ENCODE data around the gene APOF.
"Not testable (repeated sequence)": the region's sequence is repeated elsewhere in the genome, so short reads cannot be mapped to it uniquely, and the experiment has no call there.

APOF gene

DNA sequence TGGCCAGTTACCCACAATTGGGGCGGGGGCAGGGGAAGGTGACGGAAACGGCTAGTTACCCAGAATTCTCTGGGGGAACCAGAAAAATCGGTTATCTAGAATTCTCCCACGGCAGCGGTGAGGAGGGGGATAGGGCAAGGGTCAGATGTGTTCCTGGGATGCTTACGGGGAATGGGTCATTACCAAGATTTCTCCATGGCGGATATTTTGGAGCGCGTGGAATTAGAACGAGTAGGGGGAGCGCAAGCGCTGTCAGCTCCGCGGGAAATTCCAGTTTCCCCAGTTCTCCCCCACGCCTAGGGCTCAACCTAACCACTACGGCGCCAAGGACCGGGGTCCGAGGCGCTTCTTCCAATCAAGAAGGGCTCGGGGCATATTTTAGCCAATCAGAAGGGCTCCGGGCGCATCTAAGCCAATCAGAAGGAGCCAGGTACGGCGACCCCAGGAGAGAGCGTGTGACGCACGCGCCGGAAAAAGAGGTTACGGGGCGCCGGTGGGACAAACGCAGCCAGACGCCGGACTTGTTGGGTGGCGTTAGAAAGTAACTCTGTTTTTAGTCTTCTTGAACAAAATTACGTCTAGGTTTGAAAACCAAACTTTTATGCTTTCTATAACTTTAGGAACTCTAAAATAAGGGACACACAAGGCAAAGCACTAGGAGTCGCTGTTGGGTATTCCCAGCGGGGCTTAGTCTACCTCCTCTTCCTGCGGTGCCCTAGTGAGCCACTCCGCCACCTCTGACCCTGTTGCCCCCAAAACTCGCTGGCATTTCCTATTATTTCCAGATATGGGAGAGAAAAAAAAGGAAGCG lies 28.8 kb downstream of the APOF start, which contains the start of gene PAN2:
TSS of gene PAN2 (minus strand) at position 322 of the 811 bp plus-strand sequence. CDS start 906 bp downstream, outside the sequence.
- peak; percentile 94 for DNase-seq (ENCODE audit: low spot score)
- TF ChIP-seq, protein P1, sequence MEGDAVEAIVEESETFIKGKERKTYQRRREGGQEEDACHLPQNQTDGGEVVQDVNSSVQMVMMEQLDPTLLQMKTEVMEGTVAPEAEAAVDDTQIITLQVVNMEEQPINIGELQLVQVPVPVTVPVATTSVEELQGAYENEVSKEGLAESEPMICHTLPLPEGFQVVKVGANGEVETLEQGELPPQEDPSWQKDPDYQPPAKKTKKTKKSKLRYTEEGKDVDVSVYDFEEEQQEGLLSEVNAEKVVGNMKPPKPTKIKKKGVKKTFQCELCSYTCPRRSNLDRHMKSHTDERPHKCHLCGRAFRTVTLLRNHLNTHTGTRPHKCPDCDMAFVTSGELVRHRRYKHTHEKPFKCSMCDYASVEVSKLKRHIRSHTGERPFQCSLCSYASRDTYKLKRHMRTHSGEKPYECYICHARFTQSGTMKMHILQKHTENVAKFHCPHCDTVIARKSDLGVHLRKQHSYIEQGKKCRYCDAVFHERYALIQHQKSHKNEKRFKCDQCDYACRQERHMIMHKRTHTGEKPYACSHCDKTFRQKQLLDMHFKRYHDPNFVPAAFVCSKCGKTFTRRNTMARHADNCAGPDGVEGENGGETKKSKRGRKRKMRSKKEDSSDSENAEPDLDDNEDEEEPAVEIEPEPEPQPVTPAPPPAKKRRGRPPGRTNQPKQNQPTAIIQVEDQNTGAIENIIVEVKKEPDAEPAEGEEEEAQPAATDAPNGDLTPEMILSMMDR (IDR thresholded peaks at IDR 0.05; ENCODE audit: extremely low read depth, missing control alignments) = no peak

DNA sequence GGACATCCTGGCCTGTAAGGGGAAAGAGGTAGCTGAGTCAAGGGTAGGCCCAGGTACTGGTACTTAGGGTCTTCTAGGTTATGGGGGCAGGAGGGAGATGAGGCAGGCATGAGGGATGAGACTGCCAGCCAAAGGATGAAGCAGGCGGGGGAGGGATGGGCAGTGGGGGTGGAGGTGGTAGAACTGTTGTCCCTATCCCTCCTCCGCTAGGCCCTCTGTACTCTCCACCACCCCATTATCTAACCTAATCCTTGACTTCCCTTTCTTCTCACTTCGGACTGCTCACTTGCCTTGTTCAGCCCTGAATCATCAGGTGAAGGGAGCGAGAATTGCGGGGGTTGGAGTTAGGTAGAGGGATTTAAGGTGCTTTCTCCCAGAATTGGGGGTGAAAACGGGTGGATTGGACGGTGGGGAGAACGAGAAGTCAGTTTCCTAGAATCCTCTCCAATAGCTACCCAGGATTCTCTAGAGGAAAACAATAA lies 29.4 kb downstream of the APOF start:
- TF ChIP-seq, protein P1 (IDR thresholded peaks at IDR 0.05; ENCODE audit: extremely low read depth, missing control alignments) = no peak
- no peak for DNase-seq (ENCODE audit: low spot score)

DNA sequence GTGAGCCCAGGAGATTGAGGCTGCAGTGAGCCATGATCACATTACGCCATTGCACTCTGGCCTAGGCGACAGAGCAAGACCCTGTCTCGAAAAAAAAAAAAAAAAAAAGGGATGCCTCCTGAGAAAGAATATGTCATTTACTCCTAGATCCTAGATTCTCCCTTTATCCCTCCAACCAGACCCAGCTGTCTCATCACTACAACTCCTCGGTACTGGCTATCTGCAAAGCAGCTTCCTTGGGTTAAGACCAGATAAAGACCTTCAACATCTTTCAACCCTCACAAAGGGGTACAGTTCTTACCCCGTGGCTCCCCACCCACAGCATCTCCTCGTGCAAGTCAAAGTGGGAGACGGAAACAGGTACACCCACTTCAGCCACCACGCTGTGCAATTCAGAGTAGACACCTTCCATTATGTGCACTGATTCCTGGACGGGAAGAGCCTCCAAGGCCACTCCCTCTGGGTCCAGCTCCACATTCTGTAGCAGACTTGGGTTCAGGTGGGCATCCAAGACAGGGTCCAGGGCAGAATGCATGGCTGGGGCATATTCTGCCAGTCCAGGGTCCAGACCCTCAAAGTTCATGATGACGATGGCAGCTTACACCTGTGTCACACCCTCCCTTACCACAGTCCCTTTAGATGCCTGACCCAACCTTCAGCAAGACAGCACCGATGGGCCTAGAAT lies 30.0 kb downstream of the APOF start:
- TF ChIP-seq, protein P1 (IDR thresholded peaks at IDR 0.05; ENCODE audit: extremely low read depth, missing control alignments) = no peak

DNA sequence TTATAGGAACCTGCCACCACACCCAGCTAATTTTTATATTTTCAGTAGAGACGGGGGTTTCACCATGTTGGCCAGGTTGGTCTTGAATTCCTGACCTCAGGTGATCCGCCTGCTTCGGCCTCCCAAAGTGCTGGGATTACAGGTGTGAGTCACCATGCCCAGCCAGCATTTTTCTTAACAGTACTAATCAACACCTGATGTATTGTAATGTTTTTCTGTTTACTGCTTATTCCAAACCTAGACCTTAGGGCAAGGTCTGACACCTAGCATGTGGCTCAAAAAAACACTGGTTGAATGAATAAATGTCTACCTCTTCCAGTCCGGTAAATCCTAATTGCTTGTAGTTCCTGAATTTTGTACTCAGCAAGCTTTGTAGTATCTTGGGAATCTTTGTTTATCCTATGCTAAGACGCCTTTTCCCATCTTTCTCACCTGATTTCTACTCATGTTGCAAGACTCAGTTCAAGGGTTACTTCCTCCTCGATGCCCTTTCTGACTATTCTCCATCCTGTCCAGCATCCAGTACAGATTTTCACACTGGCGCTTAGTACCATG lies 31.6 kb downstream of the APOF start:
- no peak for DNase-seq (ENCODE audit: low spot score)
- TF ChIP-seq, protein P1 (IDR thresholded peaks at IDR 0.05; ENCODE audit: extremely low read depth, missing control alignments) = no peak

More for the DNA sequence above, 30.0 kb downstream of the APOF start:
- DNase-seq (ENCODE audit: low spot score) = no peak

DNA sequence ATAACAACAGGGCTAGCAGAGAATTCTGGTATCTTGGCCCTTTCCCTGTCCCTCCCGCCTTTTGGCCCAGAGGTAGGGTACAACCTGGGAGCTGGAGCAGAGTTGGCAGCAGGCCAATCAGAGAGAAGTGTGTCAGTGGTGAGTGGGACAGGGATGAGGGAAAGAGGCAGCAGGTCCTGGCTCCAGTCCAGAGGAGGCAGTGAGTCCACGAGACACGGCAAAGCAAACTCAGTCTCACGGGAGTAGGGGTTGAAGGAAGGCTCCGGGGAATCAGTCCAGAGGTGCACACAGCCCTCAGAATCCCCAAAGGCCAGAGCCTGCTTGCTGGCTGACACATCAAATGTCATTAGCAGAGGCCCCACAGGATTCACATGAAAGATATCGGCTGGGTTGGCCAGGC lies 36.1 kb downstream of the APOF start:
- DNase-seq (ENCODE audit: low spot score) = no peak
- TF ChIP-seq, protein P1 (IDR thresholded peaks at IDR 0.05; ENCODE audit: extremely low read depth, missing control alignments) = no peak

DNA sequence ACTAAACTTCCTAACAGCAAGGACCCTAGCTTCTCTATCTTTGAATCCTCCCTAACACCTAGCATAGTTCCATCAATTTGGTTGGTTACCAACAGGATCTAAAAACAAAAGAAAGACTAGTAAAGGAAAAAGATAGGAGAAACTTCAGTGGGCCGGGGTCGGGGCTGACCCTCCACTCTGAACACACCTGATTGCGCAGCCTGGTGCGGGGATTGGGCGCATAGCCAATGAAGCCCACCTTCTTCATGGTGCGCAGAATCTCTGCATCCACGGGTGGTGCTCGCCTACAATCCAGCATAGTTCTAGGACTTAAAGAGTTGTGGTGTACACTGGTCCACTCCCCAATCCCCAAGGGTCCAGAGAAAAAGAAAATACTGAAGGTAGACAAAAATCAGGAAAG lies 36.5 kb downstream of the APOF start:
- DNase-seq (ENCODE audit: low spot score) = no peak
- TF ChIP-seq, protein P1 (IDR thresholded peaks at IDR 0.05; ENCODE audit: extremely low read depth, missing control alignments) = no peak

DNA sequence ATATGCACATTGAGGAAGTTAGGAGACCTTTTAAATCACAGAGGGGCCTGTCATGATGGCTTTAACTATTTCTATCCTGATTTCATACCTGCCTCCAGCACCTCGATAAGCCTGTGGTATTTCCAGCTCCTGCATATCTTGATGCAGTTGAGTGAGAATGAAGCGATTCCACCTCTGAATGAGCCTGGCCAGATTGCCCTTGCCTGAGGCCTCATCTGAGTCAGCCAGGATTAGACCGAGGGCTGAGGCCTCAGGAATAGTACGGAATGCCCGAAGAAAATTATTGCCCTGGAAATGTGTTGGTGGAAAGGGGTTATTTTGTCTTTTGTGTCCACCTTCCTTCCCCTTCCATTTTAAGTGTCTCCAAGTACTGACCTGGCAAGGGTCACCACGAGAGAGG lies 38.5 kb downstream of the APOF start:
- no peak for DNase-seq (ENCODE audit: low spot score)

DNA sequence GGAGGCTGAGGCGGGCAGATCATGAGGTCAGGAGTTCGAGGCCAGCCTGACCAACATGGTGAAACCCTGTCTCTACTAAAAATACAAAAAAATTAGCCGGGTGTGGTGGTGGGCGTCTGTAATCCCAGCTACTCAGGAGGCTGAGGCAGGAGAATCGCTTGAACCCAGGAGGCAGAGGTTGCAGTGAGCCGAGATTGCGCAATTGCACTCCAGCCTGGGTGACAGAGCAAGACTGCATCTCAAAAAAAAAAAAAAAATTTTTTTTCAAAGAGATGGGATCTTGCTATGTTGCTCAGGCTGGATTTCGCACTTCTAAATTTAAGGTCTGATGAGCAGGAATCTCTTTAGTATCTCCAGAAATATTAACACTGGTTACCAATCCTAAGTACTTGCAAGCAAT lies 41.0 kb downstream of the APOF start:
- not testable (repeated sequence) for DNase-seq (ENCODE audit: low spot score)

More for the DNA sequence above, 38.5 kb downstream of the APOF start:
- TF ChIP-seq, protein P1 (IDR thresholded peaks at IDR 0.05; ENCODE audit: extremely low read depth, missing control alignments) = no peak
